ENCODE data around the gene CCDC187. TPM values are rescaled to one million over a fixed set of nuclear protein-coding genes. Genes with fewer than 3 reads are reported as not detected.

Gene CCDC187
- total RNA-seq, 2 experiments from 2014 or later: 0.07 TPM; not detected in 1

GRCh38 chr9:136216541-136217244 is 87.2 kb downstream of the CCDC187 start:
- no peaks in the 10 kb centered on the region for H3K9me3 Mint-ChIP-seq
- H3K4me3 Mint-ChIP-seq: no peak overlapping the region
- no peak for TF ChIP-seq CTCF (IDR thresholded peaks at IDR 0.05)
- ATAC-seq (no peak), DNase-seq (no peak)
- no peak overlapping the region for H3K27ac Mint-ChIP-seq
- peaks cover 32% of the 10 kb centered on the region for H3K36me3 Mint-ChIP-seq (ENCODE audit: low read depth)
- H3K4me1 Mint-ChIP-seq (ENCODE audit: low read depth): no peaks in the 10 kb centered on the region
- CTCF ChIA-PET: interaction anchor here (0.9 kb wide), 1 partner anchor 10 kb away, joined by 5 read pairs; no protein-coding TSS in a partner anchor
- intact Hi-C loops (cut with micrococcal nuclease): no loop called here
- H3K27me3 Mint-ChIP-seq: no peaks in the 10 kb centered on the region
- POLR2A ChIA-PET: interaction anchor here (1.1 to 1.4 kb wide), 2 partner anchors 14 to 16 kb away, joined by 3 read pairs; no protein-coding TSS in a partner anchor

- H3K27me3 Mint-ChIP-seq: no peaks in the 10 kb centered on the region
- H3K27ac Mint-ChIP-seq: no peak overlapping the region
- no peak overlapping the region for H3K4me3 Mint-ChIP-seq
- H3K9me3 Mint-ChIP-seq: no peaks in the 10 kb centered on the region
- H3K4me1 Mint-ChIP-seq (ENCODE audit: low read depth): no peaks in the 10 kb centered on the region
- no peak for TF ChIP-seq CTCF (IDR thresholded peaks at IDR 0.05)
- intact Hi-C loops (cut with micrococcal nuclease): no loop called here
- peaks cover 30% of the 10 kb centered on the region for H3K36me3 Mint-ChIP-seq (ENCODE audit: low read depth)
- no peak for ATAC-seq
- DNase-seq: no peak
- ChIA-PET POLR2A (no interaction called here), CTCF (interaction anchor here (1.2 kb wide), 1 partner anchor 43 kb away, joined by 3 read pairs; no protein-coding TSS in a partner anchor)
Measured at GRCh38 chr9:136213733-136214132, 90.2 kb downstream of the CCDC187 start.

- intact Hi-C loops (cut with micrococcal nuclease): no loop called here
- Mint-ChIP-seq H3K9me3 (no peaks in the 10 kb centered on the region), H3K4me1 (ENCODE audit: low read depth) (no peaks in the 10 kb centered on the region), H3K36me3 (ENCODE audit: low read depth) (peaks cover 30% of the 10 kb centered on the region), H3K27me3 (no peaks in the 10 kb centered on the region), H3K4me3 (no peak overlapping the region), H3K27ac (no peak overlapping the region)
- no peak for TF ChIP-seq CTCF (IDR thresholded peaks at IDR 0.05)
- no peak for DNase-seq
- CTCF ChIA-PET: interaction anchor here (1.2 kb wide), 1 partner anchor 42 kb away, joined by 3 read pairs; no protein-coding TSS in a partner anchor
- no peak for ATAC-seq
- POLR2A ChIA-PET: no interaction called here
Measured at GRCh38 chr9:136212345-136212950, 91.4 kb downstream of the CCDC187 start.

GRCh38 chr9:136211441-136212344 is 92.2 kb downstream of the CCDC187 start:
- no peak overlapping the region for H3K27ac Mint-ChIP-seq
- no peak for TF ChIP-seq CTCF (IDR thresholded peaks at IDR 0.05)
- intact Hi-C loops (cut with micrococcal nuclease): no loop called here
- H3K9me3 Mint-ChIP-seq: no peaks in the 10 kb centered on the region
- DNase-seq (no peak), ATAC-seq (no peak)
- POLR2A ChIA-PET: no interaction called here
- CTCF ChIA-PET: no interaction called here
- H3K36me3 Mint-ChIP-seq (ENCODE audit: low read depth): peaks cover 36% of the 10 kb centered on the region
- no peaks in the 10 kb centered on the region for H3K27me3 Mint-ChIP-seq
- no peaks in the 10 kb centered on the region for H3K4me1 Mint-ChIP-seq (ENCODE audit: low read depth)
- H3K4me3 Mint-ChIP-seq: no peak overlapping the region
